ENCODE measurements around the gene CEACAM6. TPM values are rescaled to one million over a fixed set of nuclear protein-coding genes. Genes with fewer than 3 reads are reported as not detected.
A peak's percentile ranks its signal among the peaks of the same experiment; 100 is the strongest.
"Not testable (repeated sequence)": the region's sequence is repeated elsewhere in the genome, so short reads cannot be mapped to it uniquely, and the experiment has no call there.

Gene CEACAM6
- total and polyA plus RNA-seq, 11 donors = 0.08 to 0.53 (median 0.12) TPM; not detected in 8

- H3K36me3 ChIP-seq = no peaks in the 10 kb centered on the region
- H3K4me3 ChIP-seq = no peak within 1 kb of the TSS
- TF ChIP-seq, protein P1, sequence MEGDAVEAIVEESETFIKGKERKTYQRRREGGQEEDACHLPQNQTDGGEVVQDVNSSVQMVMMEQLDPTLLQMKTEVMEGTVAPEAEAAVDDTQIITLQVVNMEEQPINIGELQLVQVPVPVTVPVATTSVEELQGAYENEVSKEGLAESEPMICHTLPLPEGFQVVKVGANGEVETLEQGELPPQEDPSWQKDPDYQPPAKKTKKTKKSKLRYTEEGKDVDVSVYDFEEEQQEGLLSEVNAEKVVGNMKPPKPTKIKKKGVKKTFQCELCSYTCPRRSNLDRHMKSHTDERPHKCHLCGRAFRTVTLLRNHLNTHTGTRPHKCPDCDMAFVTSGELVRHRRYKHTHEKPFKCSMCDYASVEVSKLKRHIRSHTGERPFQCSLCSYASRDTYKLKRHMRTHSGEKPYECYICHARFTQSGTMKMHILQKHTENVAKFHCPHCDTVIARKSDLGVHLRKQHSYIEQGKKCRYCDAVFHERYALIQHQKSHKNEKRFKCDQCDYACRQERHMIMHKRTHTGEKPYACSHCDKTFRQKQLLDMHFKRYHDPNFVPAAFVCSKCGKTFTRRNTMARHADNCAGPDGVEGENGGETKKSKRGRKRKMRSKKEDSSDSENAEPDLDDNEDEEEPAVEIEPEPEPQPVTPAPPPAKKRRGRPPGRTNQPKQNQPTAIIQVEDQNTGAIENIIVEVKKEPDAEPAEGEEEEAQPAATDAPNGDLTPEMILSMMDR (IDR thresholded peaks at IDR 0.05) = no peak
- TF ChIP-seq POLR2A (IDR thresholded peaks at IDR 0.05) = no peak
- H3K9me3 ChIP-seq = no peaks in the 10 kb centered on the region
- no peak within 1 kb of the TSS for H3K27ac ChIP-seq
- intact Hi-C loops (cut with DNase I) = no loop called here
- WGBS, 4 donors = 31 to 36% (median 34%) methylated on average over 4 of the region's 4 CpGs
- ATAC-seq (no peak), DNase-seq (peak in 1 of 5 donors; percentile 19)
- peaks cover 0 to 62% (median 29%) of the 10 kb centered on the region in 9 donors for H3K27me3 ChIP-seq
- H3K4me1 ChIP-seq = no peaks in the 10 kb centered on the region
Observed at GRCh38 chr19:41708481-41708880, 46.8 kb upstream of the CEACAM6 start, which contains the start of gene CEACAM5. Gene CEACAM5, plus strand, starts transcription at chr19:41708626. Its CDS starts 106 bp downstream, at chr19:41708732.

DNA sequence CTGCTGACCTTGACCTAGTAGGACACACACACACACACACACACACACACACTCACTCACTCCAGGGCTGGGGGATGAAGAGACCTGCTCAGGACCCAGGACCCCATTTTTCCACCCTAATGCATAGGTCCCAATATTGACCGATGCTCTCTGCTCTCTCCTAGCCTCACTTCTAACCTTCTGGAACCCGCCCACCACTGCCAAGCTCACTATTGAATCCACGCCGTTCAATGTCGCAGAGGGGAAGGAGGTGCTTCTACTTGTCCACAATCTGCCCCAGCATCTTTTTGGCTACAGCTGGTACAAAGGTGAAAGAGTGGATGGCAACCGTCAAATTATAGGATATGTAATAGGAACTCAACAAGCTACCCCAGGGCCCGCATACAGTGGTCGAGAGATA is 45.8 kb upstream of the CEACAM6 start:
- ATAC-seq; H3K4me1 ChIP-seq; H3K4me3 ChIP-seq; intact Hi-C loops (cut with DNase I); H3K9me3 ChIP-seq; H3K27ac ChIP-seq; H3K36me3 ChIP-seq: not testable (repeated sequence)
- DNase-seq = peak in 1 of 5 donors; percentile 7
- peaks cover 0 to 52% (median 26%) of the 10 kb centered on the region in 9 donors for H3K27me3 ChIP-seq
- WGBS, 4 donors = 77 to 88% (median 82%) methylated on average over 8 of the region's 8 CpGs

GRCh38 chr19:41709951-41710645 is 45.2 kb upstream of the CEACAM6 start:
- 76 to 83% (median 79%) methylated on average over 6 to 8 of the region's 8 CpGs for WGBS, 4 donors
- TF ChIP-seq, protein P1 (IDR thresholded peaks at IDR 0.05) = no peak
- TF ChIP-seq POLR2A (IDR thresholded peaks at IDR 0.05) = no peak

DNA sequence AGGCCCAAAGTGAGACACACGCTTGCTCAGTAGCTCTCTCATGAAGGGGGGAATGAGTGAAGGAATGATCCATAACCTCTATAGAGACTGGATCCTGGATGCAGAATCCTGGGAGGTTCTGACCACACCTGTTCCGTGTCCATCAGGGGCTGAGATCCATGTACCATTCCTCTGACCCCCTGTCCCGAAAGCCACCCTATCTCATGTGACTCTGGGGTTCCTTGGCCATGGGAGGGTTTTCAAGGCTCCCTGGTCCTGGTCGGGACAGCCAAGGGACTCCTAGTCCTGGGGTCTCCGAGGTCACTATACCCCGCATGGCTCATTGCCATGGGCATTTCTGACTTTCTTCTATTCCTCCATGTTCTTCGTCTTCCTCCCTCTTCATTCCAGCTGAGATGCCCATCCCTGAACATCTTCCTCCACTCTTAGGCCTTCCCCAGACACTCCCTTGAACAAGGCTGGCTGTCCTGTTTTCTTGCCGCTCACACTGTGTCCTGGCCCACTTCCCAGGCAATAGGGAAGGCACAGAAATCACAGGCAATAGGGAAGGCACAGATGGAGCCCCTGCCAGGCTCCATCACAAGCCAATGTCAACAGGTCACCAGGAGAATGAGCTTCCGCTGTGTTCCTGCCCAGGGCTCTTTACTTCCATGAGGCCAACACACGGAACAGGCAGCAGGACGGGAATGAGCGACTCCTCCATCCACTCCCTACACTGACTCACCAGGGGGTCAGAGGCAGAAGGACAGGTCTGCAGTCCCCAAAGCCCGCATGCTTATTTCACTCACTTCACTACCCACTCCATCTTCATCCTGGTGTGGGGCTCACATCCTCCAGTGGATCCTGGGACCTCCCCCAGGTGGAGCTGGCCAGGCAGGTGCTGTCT is 43.7 kb upstream of the CEACAM6 start:
- Histone ChIP-seq H3K27me3 (peaks cover 0 to 54% (median 11%) of the 10 kb centered on the region in 9 donors), H3K27ac (no peak overlapping the region), H3K4me1 (no peaks in the 10 kb centered on the region), H3K36me3 (no peaks in the 10 kb centered on the region), H3K9me3 (no peaks in the 10 kb centered on the region), H3K4me3 (no peak overlapping the region)
- intact Hi-C loops (cut with DNase I) = no loop called here
- DNase-seq (no peak), ATAC-seq (no peak)
- 75 to 83% (median 80%) methylated on average over 13 of the region's 13 CpGs for WGBS, 4 donors
- TF ChIP-seq, protein P1 (IDR thresholded peaks at IDR 0.05) = no peak
- no peak for TF ChIP-seq POLR2A (IDR thresholded peaks at IDR 0.05)

More at GRCh38 chr19:41709951-41710645, 45.2 kb upstream of the CEACAM6 start:
- H3K4me1 ChIP-seq = no peaks in the 10 kb centered on the region
- H3K27ac ChIP-seq = no peak overlapping the region
- no peak for ATAC-seq
- no peak overlapping the region for H3K4me3 ChIP-seq
- H3K9me3 ChIP-seq = no peaks in the 10 kb centered on the region
- H3K36me3 ChIP-seq = no peaks in the 10 kb centered on the region
- intact Hi-C loops (cut with DNase I) = no loop called here
- no peak for DNase-seq
- H3K27me3 ChIP-seq = peaks cover 0 to 54% (median 22%) of the 10 kb centered on the region in 9 donors

Measured in heart left ventricle (tissue), 16 donors.